ENCODE results near the gene JSRP1.

JSRP1 gene

DNA sequence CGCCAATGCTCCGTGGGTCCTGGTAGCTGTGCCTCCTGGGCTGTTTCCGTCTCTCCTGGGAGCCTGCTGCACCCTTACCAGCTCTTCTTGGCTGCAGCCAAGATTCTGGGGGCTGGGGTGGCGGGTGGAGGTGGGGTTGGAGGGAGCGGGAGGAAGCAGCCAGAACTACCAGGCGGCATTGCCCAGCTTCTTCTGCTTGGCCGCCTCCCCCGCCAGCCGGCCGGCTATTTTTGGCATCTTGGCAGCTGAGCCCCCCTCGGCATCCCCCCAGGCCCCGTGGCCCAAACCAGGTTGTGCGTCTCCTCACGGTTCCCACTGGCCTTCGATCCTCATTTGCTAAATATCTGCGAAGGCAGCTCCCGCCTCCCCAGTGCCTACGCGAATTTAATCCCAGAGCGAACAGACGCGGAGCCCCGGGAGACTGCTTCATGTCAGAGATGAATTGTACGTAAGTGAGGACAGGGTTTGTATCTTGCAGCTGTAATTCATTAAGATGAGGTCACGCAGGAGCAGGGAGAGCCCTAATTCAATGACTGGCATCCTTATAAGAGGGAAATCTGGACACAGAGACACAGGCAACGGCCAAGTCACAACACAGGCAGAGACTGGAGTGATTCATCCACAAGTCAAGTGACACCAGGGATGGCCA lies 38.6 kb upstream of the JSRP1 start:
- Histone ChIP-seq H3K9ac (ENCODE audit: insufficient read length, low read depth) (no peak overlapping the region), H3K4me3 (ENCODE audit: insufficient read length, low read depth) (no peak overlapping the region), H3K36me3 (ENCODE audit: insufficient read depth, insufficient read length, low read length) (no peaks in the 10 kb centered on the region), H3K9me3 (ENCODE audit: insufficient read depth, low read length) (no peaks in the 10 kb centered on the region), H3K27me3 (ENCODE audit: insufficient read depth, insufficient read length) (peaks cover 50% of the 10 kb centered on the region), H3K4me1 (ENCODE audit: insufficient read depth, insufficient read length) (peaks cover 20% of the 10 kb centered on the region)
- no peak for TF ChIP-seq ZNF274 (IDR thresholded peaks at IDR 0.05; ENCODE audit: low read depth, low read length)
- no peak for TF ChIP-seq YY1 (IDR thresholded peaks at IDR 0.05; ENCODE audit: insufficient read depth, insufficient read length)
- TF ChIP-seq SUZ12 (IDR thresholded peaks at IDR 0.05; ENCODE audit: extremely low read depth, insufficient read depth, insufficient read length) = no peak
- DNase-seq (ENCODE audit: low read depth, low spot score) = no peak

DNA sequence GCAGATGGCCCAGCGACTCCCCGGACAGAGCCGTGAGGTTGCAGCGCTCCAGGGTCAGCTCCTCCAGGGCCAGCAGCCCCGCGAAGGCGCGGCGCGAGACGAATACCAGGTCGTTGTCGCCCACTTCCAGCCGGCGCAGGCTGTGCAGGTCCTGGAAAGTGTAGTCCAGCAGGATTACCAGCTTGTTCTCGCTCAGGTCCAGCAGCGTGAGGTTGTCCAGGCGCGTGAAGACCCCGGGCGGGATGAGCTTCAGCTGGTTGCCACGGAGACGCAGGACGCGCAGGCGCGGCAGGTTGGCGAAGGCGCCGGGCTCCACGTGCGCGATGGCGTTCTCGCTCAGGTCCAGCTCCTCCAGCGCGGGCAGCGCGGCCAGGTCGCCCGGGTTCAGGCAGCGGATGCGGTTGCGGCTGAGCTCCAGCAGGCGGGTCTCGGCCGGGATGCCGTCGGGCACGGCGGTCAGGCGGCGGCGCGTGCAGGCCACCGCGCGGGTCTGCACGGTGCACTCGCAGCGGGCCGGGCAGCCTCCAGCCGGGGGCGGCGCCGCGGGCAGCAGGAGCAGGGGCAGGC lies 35.1 kb upstream of the JSRP1 start:
- DNase-seq (ENCODE audit: low read depth, low spot score) = no peak
- no peaks in the 10 kb centered on the region for H3K36me3 ChIP-seq (ENCODE audit: insufficient read depth, insufficient read length, low read length)
- TF ChIP-seq ZNF274 (IDR thresholded peaks at IDR 0.05; ENCODE audit: low read depth, low read length) (no peak), YY1 (IDR thresholded peaks at IDR 0.05; ENCODE audit: insufficient read depth, insufficient read length) (no peak), SUZ12 (IDR thresholded peaks at IDR 0.05; ENCODE audit: extremely low read depth, insufficient read depth, insufficient read length) (peak; percentile 73)
- peak overlapping the region; percentile 27 for H3K9ac ChIP-seq (ENCODE audit: insufficient read length, low read depth)
- peak overlapping the region; percentile 27 for H3K4me3 ChIP-seq (ENCODE audit: insufficient read length, low read depth)
- H3K27me3 ChIP-seq (ENCODE audit: insufficient read depth, insufficient read length) = peaks cover 84% of the 10 kb centered on the region
- peaks cover 20% of the 10 kb centered on the region for H3K4me1 ChIP-seq (ENCODE audit: insufficient read depth, insufficient read length)
- no peaks in the 10 kb centered on the region for H3K9me3 ChIP-seq (ENCODE audit: insufficient read depth, low read length)

DNA sequence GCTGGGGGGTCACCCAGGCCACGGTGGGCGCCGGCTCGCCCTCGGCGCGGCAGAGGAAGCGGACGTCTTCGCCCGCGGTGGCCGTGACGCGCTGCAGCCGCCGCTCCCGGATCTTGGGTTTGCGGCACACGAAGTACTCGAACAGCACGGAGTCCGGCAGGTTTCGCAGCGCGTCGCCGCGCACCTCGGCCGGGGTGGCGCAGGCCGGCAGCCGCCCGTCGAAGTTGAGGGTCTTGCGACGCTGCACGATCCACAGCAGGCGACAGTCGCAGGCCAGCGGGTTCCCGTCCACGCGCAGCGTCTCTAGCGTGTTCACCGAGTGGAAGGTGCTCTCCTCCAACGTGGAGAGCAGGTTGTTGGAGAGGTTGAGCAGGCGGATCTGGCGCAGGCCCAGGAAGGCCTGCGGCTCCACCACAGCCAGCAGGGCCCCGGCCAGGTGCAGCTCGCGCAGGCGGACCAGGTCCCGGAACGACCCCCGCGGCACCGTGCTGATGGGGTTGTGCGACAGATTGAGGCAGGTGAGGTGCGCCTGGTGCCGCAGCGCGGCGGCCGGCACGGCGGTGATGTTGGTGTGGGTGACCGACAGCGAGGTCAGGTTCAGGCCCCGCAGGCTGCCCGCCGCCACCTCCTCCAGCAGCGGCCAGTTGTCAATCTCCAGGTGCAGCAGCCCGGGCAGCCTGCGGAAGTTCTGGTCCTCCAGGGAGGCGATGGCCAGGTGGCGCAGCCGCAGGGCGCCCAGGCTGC lies 34.4 kb upstream of the JSRP1 start:
- no peak for DNase-seq (ENCODE audit: low read depth, low spot score)
- Histone ChIP-seq H3K4me1 (ENCODE audit: insufficient read depth, insufficient read length) (peaks cover 20% of the 10 kb centered on the region), H3K36me3 (ENCODE audit: insufficient read depth, insufficient read length, low read length) (no peaks in the 10 kb centered on the region), H3K9me3 (ENCODE audit: insufficient read depth, low read length) (no peaks in the 10 kb centered on the region), H3K4me3 (ENCODE audit: insufficient read length, low read depth) (peak overlapping the region; percentile 40), H3K9ac (ENCODE audit: insufficient read length, low read depth) (peak overlapping the region; percentile 27), H3K27me3 (ENCODE audit: insufficient read depth, insufficient read length) (peaks cover 85% of the 10 kb centered on the region)
- peak; percentile 91 for TF ChIP-seq SUZ12 (IDR thresholded peaks at IDR 0.05; ENCODE audit: extremely low read depth, insufficient read depth, insufficient read length)
- no peak for TF ChIP-seq ZNF274 (IDR thresholded peaks at IDR 0.05; ENCODE audit: low read depth, low read length)
- no peak for TF ChIP-seq YY1 (IDR thresholded peaks at IDR 0.05; ENCODE audit: insufficient read depth, insufficient read length)

DNA sequence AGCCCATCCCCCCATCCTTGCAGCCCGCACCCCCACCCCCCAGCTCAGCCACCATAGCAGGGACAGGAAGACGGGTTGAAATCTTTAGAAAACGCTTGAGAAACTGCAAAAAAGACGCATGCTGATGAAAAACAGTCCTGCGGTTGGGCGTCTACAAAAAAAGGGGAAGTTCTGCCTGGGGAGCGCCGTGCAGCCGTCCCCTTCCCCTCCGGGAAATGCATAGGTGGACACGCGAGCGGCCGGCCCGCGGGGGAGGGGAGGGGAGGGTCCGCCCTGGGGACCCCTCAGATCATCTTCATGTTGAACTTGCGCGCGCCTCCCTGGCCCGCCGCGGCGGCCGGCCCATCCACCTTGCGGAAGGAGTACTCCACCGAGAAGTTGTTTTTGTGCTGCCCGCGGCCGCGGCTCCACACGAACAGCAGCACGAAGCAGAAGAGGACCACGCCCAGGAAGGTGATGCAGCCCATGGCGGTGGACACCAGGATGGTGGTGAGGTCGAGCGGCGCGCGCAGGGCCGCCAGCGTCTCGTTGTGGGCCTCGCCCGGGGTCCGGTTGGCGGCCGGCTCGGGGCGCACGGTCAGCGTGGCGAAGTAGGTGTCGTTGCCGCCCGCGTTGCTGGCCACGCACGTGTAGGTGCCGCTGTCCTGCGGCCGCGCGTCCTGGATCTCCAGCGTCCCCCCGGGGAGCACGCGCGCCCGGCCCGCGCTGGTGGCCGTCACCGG lies 33.7 kb upstream of the JSRP1 start:
- H3K27me3 ChIP-seq (ENCODE audit: insufficient read depth, insufficient read length) = peaks cover 87% of the 10 kb centered on the region
- peak overlapping the region; percentile 27 for H3K9ac ChIP-seq (ENCODE audit: insufficient read length, low read depth)
- TF ChIP-seq YY1 (IDR thresholded peaks at IDR 0.05; ENCODE audit: insufficient read depth, insufficient read length) (no peak), ZNF274 (IDR thresholded peaks at IDR 0.05; ENCODE audit: low read depth, low read length) (no peak), SUZ12 (IDR thresholded peaks at IDR 0.05; ENCODE audit: extremely low read depth, insufficient read depth, insufficient read length) (no peak)
- H3K9me3 ChIP-seq (ENCODE audit: insufficient read depth, low read length) = no peaks in the 10 kb centered on the region
- DNase-seq (ENCODE audit: low read depth, low spot score) = no peak
- H3K4me3 ChIP-seq (ENCODE audit: insufficient read length, low read depth) = peak overlapping the region; percentile 40
- H3K4me1 ChIP-seq (ENCODE audit: insufficient read depth, insufficient read length) = peaks cover 20% of the 10 kb centered on the region
- no peaks in the 10 kb centered on the region for H3K36me3 ChIP-seq (ENCODE audit: insufficient read depth, insufficient read length, low read length)

DNA sequence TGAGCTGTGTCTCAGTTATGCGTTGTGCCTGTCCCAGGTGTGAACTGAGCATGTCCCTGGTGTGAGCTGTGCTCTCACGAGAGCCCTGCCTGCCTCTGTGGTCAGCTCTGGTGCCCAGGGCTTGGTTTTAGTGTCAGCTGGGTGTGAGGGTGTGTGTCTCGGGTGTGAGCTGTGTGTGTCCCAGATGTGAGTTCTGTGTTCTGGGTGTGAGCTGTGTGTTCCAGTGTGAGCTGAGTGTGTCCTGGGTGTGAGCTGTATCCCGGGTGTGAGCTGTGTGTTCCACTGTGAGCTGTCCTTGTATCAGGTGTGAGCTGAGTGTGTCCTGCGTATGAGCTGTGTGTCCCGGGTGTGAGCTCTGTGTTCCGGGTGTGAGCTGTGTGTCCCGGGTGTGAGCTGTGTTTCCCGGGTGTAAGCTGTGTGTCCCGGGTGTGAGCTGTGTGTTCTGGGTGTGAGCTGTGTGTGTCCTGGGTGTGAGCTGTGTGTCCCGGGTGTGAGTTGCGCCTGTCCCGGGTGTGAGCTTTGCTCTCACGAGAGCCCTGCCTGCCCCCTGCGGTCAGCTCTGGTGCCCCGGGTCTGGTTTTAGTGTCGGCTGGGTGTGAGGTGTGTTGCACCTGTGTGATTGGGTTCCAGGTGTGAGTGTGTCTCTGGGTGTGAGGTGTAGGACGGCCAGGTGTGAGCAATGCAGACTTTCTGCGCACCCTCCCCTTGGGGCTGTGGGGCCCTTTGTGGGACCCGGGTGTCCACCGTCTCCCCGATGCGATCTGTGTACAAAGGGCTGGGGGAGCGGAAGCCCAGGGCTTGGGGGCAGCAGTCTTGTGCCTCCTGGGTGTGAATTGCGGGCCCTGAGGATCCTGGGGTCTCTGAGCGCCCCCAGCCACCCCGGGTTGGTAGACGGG lies 32.8 kb upstream of the JSRP1 start:
- Histone ChIP-seq H3K36me3 (ENCODE audit: insufficient read depth, insufficient read length, low read length) (no peaks in the 10 kb centered on the region), H3K4me3 (ENCODE audit: insufficient read length, low read depth) (no peak overlapping the region), H3K9me3 (ENCODE audit: insufficient read depth, low read length) (no peaks in the 10 kb centered on the region), H3K4me1 (ENCODE audit: insufficient read depth, insufficient read length) (peaks cover 20% of the 10 kb centered on the region), H3K9ac (ENCODE audit: insufficient read length, low read depth) (no peak overlapping the region), H3K27me3 (ENCODE audit: insufficient read depth, insufficient read length) (peaks cover 83% of the 10 kb centered on the region)
- DNase-seq (ENCODE audit: low read depth, low spot score) = no peak
- TF ChIP-seq YY1 (IDR thresholded peaks at IDR 0.05; ENCODE audit: insufficient read depth, insufficient read length) (no peak), ZNF274 (IDR thresholded peaks at IDR 0.05; ENCODE audit: low read depth, low read length) (no peak), SUZ12 (IDR thresholded peaks at IDR 0.05; ENCODE audit: extremely low read depth, insufficient read depth, insufficient read length) (no peak)

DNA sequence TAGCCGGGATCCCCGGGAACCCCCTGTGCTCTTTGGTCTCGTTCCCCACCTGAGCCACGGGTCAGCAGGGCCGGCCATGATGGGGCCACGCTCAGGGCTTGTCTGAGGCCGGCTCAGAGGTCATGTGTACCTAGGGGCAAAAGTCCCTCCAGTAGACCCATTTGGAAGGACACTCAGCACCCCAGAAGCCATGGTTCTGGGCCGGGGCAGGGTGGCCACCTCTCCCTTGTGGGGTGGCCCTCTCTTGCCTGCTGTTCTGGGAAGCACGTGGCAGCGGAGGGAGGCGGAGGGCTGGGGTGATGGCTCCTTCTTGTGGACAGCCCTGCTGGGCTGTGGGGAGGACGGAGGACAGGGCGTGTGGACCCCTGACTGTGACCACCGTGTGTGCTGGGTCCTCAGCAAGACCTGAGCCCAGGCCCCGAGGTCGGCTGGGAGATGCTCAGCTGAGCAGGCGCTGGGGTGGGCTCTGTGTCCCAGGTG lies 32.2 kb upstream of the JSRP1 start:
- H3K9me3 ChIP-seq (ENCODE audit: insufficient read depth, low read length) = no peaks in the 10 kb centered on the region
- H3K36me3 ChIP-seq (ENCODE audit: insufficient read depth, insufficient read length, low read length) = no peaks in the 10 kb centered on the region
- H3K9ac ChIP-seq (ENCODE audit: insufficient read length, low read depth) = no peak overlapping the region
- peaks cover 76% of the 10 kb centered on the region for H3K27me3 ChIP-seq (ENCODE audit: insufficient read depth, insufficient read length)
- H3K4me1 ChIP-seq (ENCODE audit: insufficient read depth, insufficient read length) = peaks cover 20% of the 10 kb centered on the region
- DNase-seq (ENCODE audit: low read depth, low spot score) = no peak
- no peak overlapping the region for H3K4me3 ChIP-seq (ENCODE audit: insufficient read length, low read depth)
- TF ChIP-seq YY1 (IDR thresholded peaks at IDR 0.05; ENCODE audit: insufficient read depth, insufficient read length) (no peak), SUZ12 (IDR thresholded peaks at IDR 0.05; ENCODE audit: extremely low read depth, insufficient read depth, insufficient read length) (no peak), ZNF274 (IDR thresholded peaks at IDR 0.05; ENCODE audit: low read depth, low read length) (no peak)
